HG02870 (cell line): ENCODE results near the gene COMMD4.

ENCODE experiments used
- ATAC-seq: cut with Tn5 transposase; IDR thresholded peaks from one replicate; pipeline ENCODE4 v1.9.1; 2021; ENCODE audit warnings: mild to moderate bottlenecking, moderate library complexity; ENCODE audit not compliant: unreplicated experiment

The COMMD4 gene

DNA sequence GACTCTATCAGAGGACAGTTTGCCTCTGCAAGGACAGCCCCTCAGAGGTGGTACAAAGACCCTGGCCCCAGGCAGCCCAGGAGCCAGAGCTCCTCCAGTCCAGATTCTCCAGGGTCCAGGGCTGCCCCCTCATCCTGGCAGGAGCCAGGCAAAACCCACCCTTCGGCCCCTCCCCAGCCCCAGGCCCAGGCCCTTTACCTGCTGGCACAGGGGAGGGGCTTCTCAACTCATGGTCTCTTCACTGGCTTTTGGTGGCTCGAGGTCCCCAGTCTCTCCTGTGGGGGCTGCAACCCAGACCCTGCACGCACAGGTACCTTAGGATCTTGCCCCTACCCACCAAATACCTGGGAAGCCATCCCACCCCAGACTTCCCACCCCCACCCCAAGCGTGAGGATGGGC, 19.5 kb downstream of the COMMD4 start:
- no peak for ATAC-seq

DNA sequence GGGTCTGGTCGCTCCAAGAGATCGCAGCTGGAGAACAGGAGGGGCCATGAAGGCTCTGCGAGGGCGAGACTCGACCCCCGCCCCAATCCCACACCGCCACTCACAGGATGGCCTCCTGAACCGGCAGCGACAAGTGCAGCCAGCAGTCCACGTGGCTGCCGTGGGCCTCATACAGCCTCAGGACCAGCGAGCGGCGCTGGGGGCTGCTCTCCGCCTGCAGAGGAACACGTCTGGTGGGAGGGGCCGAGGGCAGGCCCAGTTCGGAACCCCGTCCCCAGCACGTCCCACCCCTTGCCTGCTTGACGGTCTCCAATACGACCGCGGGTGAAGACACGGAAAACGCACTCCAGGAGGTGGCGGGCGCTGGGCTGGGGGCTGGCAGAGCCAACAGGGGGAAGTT, 20.1 kb downstream of the COMMD4 start:
- no peak for ATAC-seq

DNA sequence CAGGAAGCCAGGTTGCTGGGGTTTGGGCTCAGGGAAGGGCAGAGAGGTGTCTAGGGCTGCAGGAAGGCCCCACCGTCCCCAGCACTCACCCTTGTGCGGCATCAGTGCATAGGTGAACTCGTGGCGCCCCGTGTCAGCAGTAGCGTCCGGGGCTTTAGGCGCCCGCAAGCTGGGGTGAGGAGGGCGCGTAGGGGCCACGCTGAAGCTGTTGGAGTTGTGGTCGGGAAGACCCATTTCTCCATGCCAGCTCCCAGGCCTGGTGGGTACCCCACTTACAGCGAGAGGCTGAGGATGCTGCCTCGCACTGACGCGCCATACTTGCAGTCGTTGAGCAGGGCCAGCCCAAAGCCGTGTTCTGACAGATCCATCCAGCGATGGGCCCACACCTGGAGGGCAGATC, 20.7 kb downstream of the COMMD4 start:
- no peak for ATAC-seq

- no peak for ATAC-seq
Observed at GRCh38 chr15:75357976-75358673, 22.3 kb downstream of the COMMD4 start.

- ATAC-seq = no peak
Observed at GRCh38 chr15:75358771-75359536, 23.1 kb downstream of the COMMD4 start.

DNA sequence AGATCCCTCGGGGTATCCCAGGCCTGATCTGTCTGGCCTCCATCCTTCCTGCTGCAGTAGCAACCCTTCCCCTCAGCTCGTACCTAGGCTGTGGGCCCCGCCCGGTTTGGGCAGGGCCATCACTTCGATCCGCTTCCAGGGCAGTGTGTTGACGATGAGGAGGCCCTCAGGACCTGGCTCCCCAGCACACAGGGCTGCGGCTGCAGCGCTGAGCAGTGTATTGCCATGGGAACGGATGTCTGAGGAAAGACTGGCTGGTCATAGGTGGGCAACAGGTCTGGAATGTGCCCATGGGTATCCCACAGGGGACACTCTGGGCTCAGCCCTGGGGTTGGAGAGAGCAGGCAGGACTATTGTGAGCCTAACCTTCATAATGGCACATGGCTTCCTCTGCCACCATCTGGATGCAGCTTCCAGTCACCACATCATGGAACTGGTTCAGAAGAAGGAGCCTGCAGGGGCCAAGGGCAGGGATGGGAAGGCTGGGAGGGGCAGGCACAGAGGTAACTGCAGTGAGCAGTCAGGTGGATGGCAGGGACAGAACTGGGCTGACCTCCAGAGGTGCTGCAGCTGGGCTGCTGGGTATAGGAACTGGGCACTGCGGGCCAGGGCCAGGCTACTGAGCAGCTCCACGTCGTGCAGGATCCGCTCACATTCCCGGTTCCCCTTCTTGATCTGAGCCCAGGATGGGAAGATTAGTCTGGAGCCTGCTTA, 23.8 kb downstream of the COMMD4 start:
- ATAC-seq = no peak

DNA sequence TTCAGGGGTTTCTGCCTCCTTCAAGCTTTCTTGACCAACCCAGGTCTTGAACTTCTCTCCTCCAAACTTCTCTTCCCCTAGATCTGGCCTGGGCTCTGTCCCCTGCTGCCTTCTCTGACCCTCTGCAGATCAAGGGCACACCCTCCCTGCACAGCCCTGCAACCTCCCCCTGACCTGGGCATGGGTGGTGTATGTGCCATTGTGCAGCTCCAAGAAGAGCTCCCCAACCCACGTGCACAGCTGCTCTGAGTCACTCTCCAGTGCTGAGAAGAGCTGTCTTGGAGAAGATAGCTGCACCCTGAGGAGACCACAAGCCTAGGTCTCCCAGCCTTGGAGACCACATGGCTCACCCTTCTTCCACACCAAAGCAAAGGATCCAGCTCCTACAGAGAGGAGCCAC, 24.5 kb downstream of the COMMD4 start:
- no peak for ATAC-seq

DNA sequence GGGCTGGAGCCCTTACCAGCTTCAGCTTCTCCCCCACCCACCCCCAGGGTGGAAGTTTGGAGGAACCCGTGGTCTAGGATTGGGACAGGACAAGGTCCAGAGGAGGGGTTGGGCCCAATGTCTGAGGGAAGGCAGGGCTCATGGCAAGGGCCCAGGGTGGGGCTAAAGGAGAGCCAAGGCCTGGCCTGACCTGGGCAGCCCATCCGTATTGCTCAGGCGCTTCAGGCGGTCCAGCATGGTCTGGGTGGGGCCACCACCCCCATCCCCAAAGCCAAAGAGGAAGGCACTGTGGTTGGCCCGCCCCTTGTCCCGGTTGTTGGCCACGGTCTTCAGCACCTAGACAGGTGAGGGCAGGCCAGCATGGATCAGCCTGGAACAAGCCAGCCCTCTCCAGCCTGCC, 25.0 kb downstream of the COMMD4 start:
- ATAC-seq = no peak

DNA sequence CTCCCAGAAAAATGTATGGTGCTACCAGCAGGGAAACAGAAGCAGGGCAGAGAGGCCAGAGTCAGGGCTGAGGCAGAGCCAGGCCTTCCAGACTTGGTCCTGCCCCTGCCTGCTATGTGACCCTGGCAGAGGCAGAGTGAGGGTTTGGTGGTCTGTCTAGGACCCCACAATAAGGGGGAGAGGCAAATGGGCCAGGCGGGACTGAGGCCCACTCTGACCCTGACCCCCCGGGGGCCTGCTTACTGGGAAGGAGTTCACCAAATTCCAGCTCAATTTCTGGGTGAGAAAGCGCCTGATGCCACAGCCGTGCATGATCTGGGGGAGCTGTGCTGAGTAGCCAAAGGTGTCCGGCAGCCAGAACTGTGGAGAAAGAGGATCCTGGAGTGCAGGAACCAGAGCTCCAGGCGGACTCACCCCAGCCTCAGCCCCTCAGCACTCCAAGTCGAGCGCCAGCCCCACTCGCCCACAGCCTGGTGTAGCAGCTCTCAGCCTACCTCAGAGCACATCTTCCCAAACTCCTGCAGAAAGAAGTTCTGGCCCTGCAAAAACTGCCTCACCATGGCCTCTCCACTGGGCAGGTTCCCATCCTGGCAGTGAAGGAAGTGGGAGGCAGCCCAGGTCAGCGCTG, 25.6 kb downstream of the COMMD4 start:
- ATAC-seq = no peak

DNA sequence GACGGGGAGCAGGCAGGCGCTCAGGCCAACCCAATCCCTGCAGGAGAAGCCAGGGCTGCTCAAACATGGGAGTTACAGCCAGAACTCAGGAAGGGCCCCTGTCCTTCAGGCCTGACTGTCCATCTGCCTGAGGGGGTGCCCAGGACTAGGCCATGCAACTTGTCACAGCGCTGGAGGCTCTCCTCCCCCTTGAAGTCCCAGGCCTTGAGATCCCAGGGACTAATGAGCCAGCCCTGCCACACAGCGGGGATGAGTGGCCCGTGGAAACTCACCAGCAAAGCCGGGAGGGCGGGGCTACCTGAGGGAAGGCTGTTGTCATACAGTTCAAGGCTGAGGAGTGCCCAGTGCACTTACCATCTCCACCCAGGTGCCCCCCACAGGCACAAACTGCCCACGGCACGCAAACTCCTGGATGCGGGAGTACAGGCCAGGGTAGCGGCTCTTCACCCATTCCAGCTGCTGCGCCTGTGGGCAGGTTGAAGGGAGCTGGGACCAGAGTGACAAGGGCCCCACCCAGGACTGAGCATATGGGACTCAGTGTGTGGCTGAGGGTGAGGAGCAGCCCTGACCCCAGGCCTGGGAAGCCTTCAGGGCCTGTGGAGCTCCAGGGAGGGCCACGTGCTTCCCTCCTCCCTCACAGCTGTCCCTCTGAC, 26.3 kb downstream of the COMMD4 start:
- ATAC-seq = no peak

GRCh38 chr15:75362642-75363249, 26.9 kb downstream of the COMMD4 start:
- ATAC-seq = no peak

- no peak for ATAC-seq
Observed at GRCh38 chr15:75363786-75364185, 27.9 kb downstream of the COMMD4 start.

DNA sequence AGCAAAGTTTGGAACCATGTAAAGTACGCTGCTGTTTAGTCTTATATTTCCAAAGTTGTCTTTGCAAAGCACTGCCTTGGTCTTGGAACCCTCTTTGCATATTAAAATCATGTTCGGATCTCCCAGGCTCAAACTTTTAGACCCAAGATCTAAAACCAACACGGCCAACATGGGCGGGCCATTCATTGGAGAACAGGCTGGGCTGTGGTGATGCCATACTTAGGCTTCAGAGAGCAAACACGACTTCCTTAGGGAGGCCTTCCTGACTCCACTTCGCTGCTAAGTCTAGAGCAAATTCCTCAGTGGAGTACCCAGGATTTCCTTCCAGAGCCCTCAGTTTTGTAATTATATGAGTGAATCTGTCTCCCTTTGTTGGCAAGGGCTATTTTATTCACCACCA, 29.0 kb downstream of the COMMD4 start:
- no peak for ATAC-seq

- ATAC-seq = no peak
Observed at GRCh38 chr15:75366163-75366562, 30.3 kb downstream of the COMMD4 start.

DNA sequence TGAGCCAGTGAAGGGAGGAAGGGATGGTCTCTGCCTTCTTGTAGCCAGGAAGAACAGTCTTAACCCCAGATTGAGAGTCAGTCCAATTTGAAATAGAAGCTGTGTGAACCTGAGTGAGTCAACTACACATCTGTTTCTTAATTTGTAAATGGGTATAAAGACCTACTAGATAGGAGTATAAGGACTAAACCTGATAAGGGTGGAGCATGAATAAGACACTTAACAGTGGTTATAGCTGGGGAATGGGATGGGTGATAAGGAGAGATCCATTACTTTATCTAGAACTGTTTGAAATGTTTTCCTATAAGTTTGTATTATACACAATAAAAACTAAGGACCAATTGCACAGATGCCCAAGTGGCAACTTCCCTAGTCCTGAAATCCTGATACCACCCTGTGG, 31.1 kb downstream of the COMMD4 start:
- ATAC-seq = no peak

- no peak for ATAC-seq
Observed at GRCh38 chr15:75367406-75367912, 31.6 kb downstream of the COMMD4 start.

GRCh38 chr15:75367913-75368688, 32.2 kb downstream of the COMMD4 start, which contains the start of gene MAN2C1:
Gene MAN2C1, minus strand, starts transcription at chr15:75368607. Its CDS starts 24 bp downstream, at chr15:75368583.
- peak; percentile 87 for ATAC-seq

- ATAC-seq = no peak
Observed at GRCh38 chr15:75368689-75369239, 32.9 kb downstream of the COMMD4 start.
